Coronary artery (tissue), 2 donors: ENCODE results near the gene KCNMB1.
A peak's percentile ranks its signal among the peaks of the same experiment; 100 is the strongest.

Experiments
- DNase-seq: peaks from one replicate; pipeline ENCODE4 v3.0.0-alpha.2; 2017; ENCODE audit warnings: low spot score
- H3K27ac ChIP-seq, 2 donors: fragments of 200-600 bp; sonication (generic); one replicate each; pipeline ENCODE4 v1.5.1; 2016 to 2019
- H3K4me3 ChIP-seq: fragments of 200-600 bp; sonication (generic); 2 replicates; pipeline ENCODE4 v1.5.1; 2016; ENCODE audit warnings: mild to moderate bottlenecking, moderate library complexity
- TF ChIP-seq, protein P1 (sequence below): fragments of 200-600 bp; sonication (generic); IDR thresholded peaks from one replicate; pipeline ENCODE4 v1.5.1; 2019; ENCODE audit warnings: antibody characterized with exemption

The KCNMB1 gene

GRCh38 chr5:170393235-170393634, 4.1 kb upstream of the KCNMB1 start:
- no peak overlapping the region for H3K4me3 ChIP-seq
- H3K27ac ChIP-seq, result no peak overlapping the region
- TF ChIP-seq, protein P1, sequence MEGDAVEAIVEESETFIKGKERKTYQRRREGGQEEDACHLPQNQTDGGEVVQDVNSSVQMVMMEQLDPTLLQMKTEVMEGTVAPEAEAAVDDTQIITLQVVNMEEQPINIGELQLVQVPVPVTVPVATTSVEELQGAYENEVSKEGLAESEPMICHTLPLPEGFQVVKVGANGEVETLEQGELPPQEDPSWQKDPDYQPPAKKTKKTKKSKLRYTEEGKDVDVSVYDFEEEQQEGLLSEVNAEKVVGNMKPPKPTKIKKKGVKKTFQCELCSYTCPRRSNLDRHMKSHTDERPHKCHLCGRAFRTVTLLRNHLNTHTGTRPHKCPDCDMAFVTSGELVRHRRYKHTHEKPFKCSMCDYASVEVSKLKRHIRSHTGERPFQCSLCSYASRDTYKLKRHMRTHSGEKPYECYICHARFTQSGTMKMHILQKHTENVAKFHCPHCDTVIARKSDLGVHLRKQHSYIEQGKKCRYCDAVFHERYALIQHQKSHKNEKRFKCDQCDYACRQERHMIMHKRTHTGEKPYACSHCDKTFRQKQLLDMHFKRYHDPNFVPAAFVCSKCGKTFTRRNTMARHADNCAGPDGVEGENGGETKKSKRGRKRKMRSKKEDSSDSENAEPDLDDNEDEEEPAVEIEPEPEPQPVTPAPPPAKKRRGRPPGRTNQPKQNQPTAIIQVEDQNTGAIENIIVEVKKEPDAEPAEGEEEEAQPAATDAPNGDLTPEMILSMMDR, result no peak
- no peak for DNase-seq

DNA sequence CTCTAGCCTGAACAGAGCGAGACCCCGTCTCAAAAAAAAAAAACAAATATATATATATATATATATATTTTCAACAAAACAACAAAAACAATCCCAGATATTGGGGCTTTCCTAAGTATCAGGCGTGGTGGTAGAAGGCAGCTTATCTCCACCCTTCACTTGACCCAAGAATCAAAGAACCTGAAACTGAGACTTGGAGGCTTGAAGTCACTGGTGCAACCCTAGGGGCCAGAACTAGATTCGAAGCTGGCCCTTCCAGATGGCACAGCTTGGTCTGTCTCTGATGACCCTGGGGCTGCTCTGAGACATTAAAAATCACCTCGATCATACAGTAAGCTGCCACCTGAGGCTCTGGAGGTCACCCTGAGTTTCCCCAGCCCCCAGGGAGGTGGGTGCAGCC, 1.3 kb upstream of the KCNMB1 start:
- peak overlapping the region; percentile 55 to 81 for H3K27ac ChIP-seq
- H3K4me3 ChIP-seq, result peak overlapping the region; percentile 45
- TF ChIP-seq, protein P1, result no peak
- DNase-seq, result no peak

GRCh38 chr5:170389550-170389892, 354 bp upstream of the KCNMB1 start:
- DNase-seq, result no peak
- peak overlapping the region; percentile 74 for H3K4me3 ChIP-seq
- TF ChIP-seq, protein P1, result no peak
- H3K27ac ChIP-seq, result peak overlapping the region; percentile 81 to 96

DNA sequence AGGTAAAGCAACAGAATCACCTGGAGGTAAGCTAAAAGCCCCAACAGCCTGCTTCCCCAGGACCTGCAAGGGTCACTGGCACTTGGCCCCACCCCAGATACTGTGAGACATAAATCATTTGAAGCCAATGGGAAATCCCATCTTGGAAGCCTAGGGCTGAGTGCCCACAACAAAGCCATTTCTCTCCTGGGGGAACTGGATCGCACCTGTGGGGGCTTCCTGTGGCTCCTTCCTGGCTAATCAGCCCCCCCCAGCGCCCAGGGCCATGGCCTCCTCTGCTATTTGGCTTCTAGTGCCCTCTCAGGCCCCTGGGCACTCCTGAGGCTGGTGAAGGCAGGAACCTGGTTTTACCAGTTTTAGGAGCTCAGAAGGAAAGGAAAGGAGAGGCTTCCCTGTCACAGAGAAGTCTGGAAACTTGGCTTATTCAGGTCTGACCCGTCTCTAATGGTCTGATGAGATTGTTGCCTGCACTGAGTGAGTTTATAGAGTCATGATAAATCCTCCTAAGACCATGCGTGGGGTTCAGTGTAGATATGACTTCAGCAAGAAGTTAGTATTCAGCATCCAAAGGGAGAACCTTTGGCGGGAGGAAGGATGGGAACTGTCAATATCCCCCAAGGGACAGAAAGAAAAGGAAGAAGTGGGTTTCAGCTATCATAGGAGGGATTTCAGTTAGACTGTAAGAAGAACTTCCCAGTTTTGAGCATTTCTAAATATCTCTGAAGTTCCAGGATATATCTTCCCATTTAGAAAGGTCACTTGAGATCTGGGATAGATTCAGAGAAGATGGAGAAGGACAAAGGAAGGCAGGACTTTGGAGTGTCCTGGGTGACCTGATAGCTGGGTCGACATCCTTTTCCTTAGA, 1.2 kb downstream of the KCNMB1 start:
- TF ChIP-seq, protein P1, result no peak
- H3K4me3 ChIP-seq, result peak overlapping the region; percentile 74

GRCh38 chr5:170386743-170387395, 2.3 kb downstream of the KCNMB1 start:
- TF ChIP-seq, protein P1, result no peak
- DNase-seq, result no peak
- Histone ChIP-seq H3K27ac (peak overlapping the region; percentile 81 to 96), H3K4me3 (peak overlapping the region; percentile 74)

More for the DNA sequence above, 1.2 kb downstream of the KCNMB1 start:
- no peak for DNase-seq
- H3K27ac ChIP-seq, result peak overlapping the region; percentile 81 to 96

- H3K27ac ChIP-seq, result peak overlapping the region in 1 of 2 donors; percentile 33
- no peak overlapping the region for H3K4me3 ChIP-seq
- TF ChIP-seq, protein P1, result no peak
- no peak for DNase-seq
Measured at GRCh38 chr5:170383227-170383626, 5.9 kb downstream of the KCNMB1 start.

GRCh38 chr5:170382790-170383189, 6.4 kb downstream of the KCNMB1 start:
- Histone ChIP-seq H3K27ac (peak overlapping the region in 1 of 2 donors; percentile 33), H3K4me3 (no peak overlapping the region)
- TF ChIP-seq, protein P1, result no peak
- no peak for DNase-seq
